GM21786 (cell line): ENCODE results near the gene CYYR1.

Experiments used
- ATAC-seq: cut with Tn5 transposase; IDR thresholded peaks from one replicate; pipeline ENCODE4 v1.9.1; 2021; ENCODE audit not compliant: unreplicated experiment

Gene CYYR1

GRCh38 chr21:26438976-26439375 lies 134.1 kb downstream of the CYYR1 start:
- ATAC-seq: no peak

GRCh38 chr21:26437326-26438009 lies 135.6 kb downstream of the CYYR1 start:
- ATAC-seq: no peak

- no peak for ATAC-seq
Measured at GRCh38 chr21:26433386-26433785, 139.7 kb downstream of the CYYR1 start.

GRCh38 chr21:26432410-26432809 lies 140.7 kb downstream of the CYYR1 start:
- no peak for ATAC-seq

- no peak for ATAC-seq
Measured at GRCh38 chr21:26425576-26425975, 147.5 kb downstream of the CYYR1 start.

- no peak for ATAC-seq
Measured at GRCh38 chr21:26423511-26423910, 149.6 kb downstream of the CYYR1 start.

GRCh38 chr21:26422706-26423105 lies 150.4 kb downstream of the CYYR1 start:
- ATAC-seq: no peak

- no peak for ATAC-seq
Measured at GRCh38 chr21:26422138-26422537, 150.9 kb downstream of the CYYR1 start.

GRCh38 chr21:26421724-26422123 lies 151.4 kb downstream of the CYYR1 start:
- no peak for ATAC-seq
